HG02884 (cell line): ENCODE data around the gene ADAMTS7.
"Not testable (repeated sequence)": the region's sequence is repeated elsewhere in the genome, so short reads cannot be mapped to it uniquely, and the experiment has no call there.

Experiments
- ATAC-seq: cut with Tn5 transposase; IDR thresholded peaks from one replicate; pipeline ENCODE4 v1.9.1; 2021; ENCODE audit warnings: mild to moderate bottlenecking, moderate library complexity; ENCODE audit not compliant: unreplicated experiment

Gene ADAMTS7

GRCh38 chr15:78727561-78727960 is 83.7 kb downstream of the ADAMTS7 start:
- no peak for ATAC-seq

- no peak for ATAC-seq
These were observed 84.3 kb downstream of the ADAMTS7 start for GRCh38 chr15:78726870-78727551.

GRCh38 chr15:78719819-78720450 is 91.3 kb downstream of the ADAMTS7 start:
- not testable (repeated sequence) for ATAC-seq

- ATAC-seq = no peak
These were observed 92.4 kb downstream of the ADAMTS7 start for GRCh38 chr15:78718837-78719236.

GRCh38 chr15:78717956-78718656 is 93.2 kb downstream of the ADAMTS7 start:
- ATAC-seq = no peak

- ATAC-seq = no peak
These were observed 94.6 kb downstream of the ADAMTS7 start for GRCh38 chr15:78716651-78717050.

- ATAC-seq = no peak
These were observed 95.3 kb downstream of the ADAMTS7 start for GRCh38 chr15:78715930-78716329.

GRCh38 chr15:78715434-78715833 is 95.8 kb downstream of the ADAMTS7 start:
- no peak for ATAC-seq

- no peak for ATAC-seq
These were observed 96.4 kb downstream of the ADAMTS7 start for GRCh38 chr15:78714890-78715289.

GRCh38 chr15:78712797-78713515 is 98.3 kb downstream of the ADAMTS7 start:
- no peak for ATAC-seq

- ATAC-seq = no peak
These were observed 99.6 kb downstream of the ADAMTS7 start for GRCh38 chr15:78711638-78712037.

GRCh38 chr15:78709263-78709882 is 101.9 kb downstream of the ADAMTS7 start:
- no peak for ATAC-seq
